EH (cell line): ENCODE data around the gene PRKCA.

Experiments
- DNase-seq: peaks from one replicate; pipeline ENCODE4 v3.0.0-alpha.2; 2015; ENCODE audit warnings: low read depth

The PRKCA gene

DNA sequence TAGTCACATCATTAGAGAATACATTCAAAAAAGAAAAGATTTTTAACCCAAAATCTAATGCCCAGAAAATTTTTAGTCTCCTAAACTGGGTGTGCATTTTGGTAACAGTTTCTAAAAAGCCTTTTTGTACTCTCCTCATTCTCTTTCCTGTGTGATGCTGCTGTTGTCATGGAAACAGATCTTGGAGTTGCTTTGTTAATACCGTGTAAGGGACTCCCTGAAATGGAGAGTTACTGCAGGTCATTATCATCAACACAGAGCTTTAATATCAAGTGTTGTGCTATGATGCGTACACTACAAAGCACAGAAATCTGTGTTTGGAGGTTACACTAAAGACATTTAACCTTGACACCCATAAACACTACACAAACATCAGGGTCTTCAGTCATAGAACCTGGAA, 216.3 kb downstream of the PRKCA start:
- DNase-seq: no peak

DNA sequence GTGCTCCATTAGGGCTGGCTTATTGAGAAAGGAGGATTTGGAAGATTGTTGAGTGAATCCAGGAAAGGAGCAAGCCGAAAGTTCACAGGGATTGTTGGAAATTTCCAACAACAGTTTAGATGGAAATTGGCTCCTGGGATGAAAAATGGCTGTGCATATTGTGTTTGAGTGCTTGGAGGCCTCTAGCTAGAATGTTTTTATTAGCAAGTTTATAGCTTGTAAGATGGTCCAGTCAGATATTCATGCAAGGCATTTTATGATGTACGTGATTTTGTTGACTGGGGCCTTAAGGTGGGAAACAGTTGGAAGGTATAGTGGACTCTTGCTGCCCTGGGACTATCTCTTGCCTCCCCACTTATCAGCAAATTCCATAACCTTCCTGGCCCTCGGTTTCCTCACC, 216.7 kb downstream of the PRKCA start:
- no peak for DNase-seq

- DNase-seq: no peak
Observed at GRCh38 chr17:66520999-66521398, 218.6 kb downstream of the PRKCA start.

GRCh38 chr17:66522591-66523272, 220.3 kb downstream of the PRKCA start:
- DNase-seq: peak; percentile 50

GRCh38 chr17:66523378-66524200, 221.2 kb downstream of the PRKCA start:
- peak; percentile 47 for DNase-seq

DNA sequence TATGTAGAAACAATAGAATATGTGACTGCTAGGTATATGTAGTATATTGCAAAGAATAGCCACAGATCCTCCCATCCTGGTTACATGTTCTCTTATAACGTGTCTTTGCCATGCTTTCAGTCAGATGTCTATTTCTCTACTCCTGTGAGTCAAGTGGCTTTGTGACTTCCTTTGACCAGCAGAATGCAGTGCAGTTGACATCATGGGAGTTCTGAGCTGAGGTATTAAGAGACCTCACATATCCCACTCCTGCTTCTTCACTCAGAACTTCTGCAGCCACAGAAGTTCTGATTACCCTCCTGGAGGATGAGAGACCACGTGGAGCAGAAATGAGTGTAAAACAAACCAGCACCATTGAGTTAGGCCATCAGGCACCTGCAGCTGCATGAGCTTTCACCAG, 222.5 kb downstream of the PRKCA start:
- no peak for DNase-seq

DNA sequence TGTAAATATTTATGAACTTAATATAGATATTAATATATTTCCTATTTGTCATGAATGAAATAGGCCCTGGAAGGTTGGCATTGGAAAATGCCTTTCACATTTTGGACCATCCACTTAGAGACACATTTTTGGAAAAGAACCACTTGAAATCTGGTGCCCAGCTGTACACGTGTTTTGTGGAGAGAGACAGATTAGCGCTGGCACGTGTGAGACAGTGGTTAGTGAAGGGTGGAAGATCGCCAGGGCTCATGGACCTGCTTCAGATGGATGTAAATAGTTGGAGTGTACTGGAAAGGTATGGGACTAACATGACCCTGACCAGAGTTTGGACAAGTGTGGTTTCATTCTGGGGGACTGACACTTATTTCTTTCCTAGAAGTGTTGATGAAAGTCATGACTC, 222.9 kb downstream of the PRKCA start:
- no peak for DNase-seq

DNA sequence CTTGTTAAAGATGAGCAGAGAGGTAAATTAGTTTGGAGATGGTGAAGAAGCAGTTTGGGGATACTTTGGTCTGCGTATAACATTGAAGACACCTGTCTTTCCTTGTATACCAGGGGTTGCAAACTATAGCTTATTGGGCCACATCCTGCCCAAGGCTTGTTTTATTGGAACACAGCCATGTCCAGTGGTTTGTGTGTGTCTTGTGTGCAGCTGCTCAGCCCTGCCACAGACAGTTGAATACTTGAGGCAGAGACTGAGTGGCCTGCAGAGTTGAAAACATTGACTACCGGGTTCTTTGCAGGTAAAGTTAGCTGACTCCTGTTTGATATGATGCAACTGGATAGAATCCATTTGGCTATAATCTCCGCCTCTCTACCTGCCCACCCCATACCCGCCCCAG, 224.4 kb downstream of the PRKCA start:
- DNase-seq: no peak

GRCh38 chr17:66527335-66527734, 224.9 kb downstream of the PRKCA start:
- DNase-seq: no peak

DNA sequence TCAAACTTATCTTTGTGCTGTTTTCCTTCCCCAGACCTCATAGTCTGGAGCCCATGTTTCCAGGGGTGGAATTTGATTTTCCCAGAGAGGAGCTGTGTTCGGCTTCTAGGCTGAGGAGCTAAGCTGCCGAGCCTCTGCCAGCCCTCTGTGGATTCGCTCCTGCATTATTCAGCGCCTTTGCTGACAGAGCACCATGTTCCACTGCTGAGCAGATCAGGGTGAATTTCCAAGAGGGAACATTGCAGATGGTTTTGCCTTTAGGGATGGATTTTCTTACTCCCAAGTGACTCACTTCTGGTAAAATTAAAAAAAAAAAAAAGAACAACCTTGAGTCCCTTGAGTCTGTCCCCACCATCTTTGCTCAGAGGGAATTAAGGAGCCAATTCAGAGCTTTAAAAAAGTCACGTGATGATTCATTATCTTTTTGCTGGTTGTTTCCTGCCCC, 229.5 kb downstream of the PRKCA start:
- peak; percentile 59 for DNase-seq

- DNase-seq: no peak
Observed at GRCh38 chr17:66533572-66533971, 231.2 kb downstream of the PRKCA start.

- no peak for DNase-seq
Observed at GRCh38 chr17:66533986-66534385, 231.6 kb downstream of the PRKCA start.

DNA sequence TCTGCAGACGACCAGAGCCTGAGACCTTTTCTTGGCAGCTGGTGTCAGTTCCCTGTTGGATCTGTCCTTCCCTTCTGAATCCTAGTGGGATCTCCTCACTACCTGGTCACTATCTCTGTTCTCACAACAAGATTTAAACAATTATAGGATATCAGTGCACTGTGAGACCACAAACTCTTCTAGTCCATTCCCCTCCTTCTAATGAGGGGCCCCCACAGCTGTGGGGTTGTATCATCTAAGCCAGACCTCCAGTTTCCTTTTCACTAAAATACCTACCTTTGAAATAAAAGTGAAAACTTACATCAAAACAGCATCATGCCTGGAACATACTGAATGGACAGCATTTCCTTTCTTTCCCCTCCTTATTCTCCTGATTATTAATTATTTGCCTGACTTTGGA, 233.2 kb downstream of the PRKCA start:
- DNase-seq: no peak

DNA sequence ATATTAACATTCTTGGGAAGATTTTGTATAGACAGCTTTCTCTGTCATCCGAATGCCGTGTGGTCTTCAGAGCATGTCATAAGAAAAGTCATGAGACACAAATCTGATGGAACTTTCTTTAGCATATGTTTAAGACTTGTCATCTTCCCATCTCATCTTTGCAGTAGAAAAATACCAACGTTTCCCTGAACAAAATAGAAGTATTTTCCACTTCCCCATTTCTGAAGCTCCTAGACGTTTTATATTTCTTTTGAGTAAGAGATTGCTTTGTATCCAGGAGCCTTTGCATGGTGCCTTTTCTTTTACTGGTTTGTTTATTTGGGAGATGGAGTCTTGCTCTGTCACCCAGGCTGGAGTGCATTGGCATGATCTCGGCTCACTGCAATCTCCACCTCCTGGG, 235.1 kb downstream of the PRKCA start:
- no peak for DNase-seq

DNA sequence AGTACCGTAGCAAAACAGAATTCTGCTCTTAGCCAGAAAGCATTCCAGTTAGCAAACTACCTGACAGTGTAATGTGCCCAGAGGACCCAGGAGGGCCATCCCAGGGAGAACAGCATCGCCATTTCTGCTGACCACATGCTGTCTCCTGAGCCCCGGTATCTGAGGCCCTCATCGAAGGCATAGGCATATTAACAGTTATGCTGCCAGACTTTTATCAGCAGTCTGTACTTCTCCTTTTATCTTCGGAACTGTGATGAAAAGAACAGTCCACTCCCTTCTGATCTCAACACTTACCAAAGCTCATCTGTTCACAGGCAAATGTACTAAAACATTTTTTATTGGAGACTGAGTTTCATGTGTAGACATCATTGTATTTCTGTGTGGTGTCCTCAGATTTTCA, 236.4 kb downstream of the PRKCA start:
- no peak for DNase-seq

DNA sequence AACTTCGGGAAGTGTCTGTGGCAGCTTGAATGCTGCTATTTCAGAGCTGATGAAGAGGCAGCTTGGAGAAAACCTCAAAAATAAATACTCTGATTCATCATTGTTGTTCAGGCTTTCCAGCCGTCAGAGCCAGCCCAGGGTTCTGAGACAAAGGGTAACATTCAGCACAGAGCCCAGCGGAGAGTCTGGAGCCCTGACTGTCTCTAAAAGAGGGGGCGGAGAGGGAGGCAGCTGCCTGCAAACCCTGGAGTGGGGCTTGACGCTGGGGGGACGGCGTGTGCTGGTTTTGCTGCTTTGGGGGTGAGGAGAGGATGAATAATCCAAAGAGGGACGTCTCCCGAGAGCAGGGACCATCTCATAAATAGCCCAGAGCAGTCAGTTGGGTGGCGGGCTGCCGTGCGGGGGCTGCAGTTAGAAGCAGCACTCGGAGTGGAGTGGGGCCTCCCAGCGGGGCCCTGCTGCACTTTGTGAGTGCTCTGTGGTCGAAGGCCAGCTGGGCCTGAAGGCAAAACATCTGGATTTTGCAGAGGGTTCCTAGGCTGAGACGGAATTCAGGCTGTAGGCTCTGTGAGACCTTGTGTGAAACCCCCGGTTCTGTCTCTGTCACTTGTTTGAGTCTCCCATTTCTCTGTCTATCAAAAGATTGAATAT, 237.8 kb downstream of the PRKCA start:
- peak; percentile 85 for DNase-seq

- peak; percentile 93 for DNase-seq
Observed at GRCh38 chr17:66541461-66542128, 239.2 kb downstream of the PRKCA start.

DNA sequence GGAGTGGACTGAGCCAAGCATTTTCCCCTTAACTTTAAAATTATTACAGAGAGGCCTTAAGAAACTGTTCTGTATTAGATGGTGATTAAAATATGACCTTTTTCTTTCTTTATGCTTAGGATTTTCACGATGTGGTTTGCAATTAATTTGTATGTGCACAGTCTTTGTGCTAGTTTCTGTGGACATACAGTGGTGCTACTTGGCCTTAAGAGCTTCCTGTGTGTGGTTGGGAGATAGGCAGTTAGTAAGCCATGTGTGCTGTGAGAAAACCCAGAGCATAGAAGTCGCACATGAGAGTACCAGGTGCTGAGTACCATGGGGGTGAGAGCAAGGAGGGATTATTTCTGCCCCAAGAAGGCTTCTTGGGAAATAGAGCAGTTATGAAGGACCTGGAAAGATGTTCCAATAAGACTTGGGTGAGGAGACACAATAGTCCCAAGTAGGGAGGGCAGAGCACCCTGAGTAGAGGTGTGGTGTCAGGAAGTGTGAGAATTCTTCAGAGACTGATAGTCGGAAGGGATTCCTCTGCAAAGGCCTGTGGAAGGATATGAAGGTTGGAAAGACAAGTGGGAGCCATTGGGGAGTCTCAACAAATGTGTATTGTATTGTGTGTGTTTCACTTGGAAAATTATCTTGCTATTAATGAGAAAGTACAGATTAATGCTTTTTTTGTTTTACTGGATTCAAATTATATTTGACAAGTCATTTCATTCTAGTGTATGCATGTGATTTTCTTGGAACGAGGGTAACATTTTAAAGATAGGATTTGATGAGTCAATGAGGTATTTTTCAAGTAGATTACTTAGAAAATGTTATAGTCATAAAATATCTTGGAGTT, 239.9 kb downstream of the PRKCA start:
- DNase-seq: peak; percentile 71

- peak; percentile 89 for DNase-seq
Observed at GRCh38 chr17:66542967-66543520, 240.6 kb downstream of the PRKCA start.

DNA sequence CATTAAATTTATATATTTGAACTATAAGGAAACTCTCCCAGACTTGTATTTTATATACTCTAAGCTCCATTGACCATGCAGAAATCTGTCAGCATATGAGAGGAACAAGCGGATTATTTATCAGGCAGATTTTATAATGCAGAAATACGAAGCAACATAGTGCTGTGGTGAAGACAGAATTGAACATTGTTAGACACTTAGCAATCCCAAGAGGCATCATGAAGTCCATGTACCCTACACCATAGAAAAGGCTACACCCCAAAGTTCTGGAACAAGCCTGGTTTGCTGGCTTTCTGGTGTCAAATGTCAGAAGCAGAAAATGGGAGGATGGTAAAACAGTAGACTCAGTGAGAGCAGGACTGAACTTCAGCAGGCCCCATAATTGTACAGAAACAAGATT, 241.1 kb downstream of the PRKCA start:
- no peak for DNase-seq

DNA sequence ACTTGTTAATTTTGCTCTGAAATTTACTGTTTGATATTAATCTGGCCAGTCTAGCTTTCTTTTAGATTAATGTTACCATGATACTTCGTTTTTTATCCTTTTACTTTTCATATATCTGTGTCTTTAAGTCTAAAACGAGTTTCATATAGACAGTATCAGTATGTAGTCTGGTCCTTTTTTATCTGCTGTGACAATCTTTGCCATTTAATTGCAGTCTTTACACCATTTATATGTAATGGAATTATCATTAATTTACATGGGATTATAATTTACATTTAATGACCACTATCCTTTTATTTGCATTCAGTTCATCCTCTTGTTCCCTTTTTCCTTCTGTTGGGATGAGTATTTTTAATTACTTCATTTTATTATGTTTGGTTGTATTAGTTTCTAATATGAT, 243.5 kb downstream of the PRKCA start:
- DNase-seq: no peak
